ENCODE measurements around the gene ELMOD2. TPM values are rescaled to one million over a fixed set of nuclear protein-coding genes. Genes with fewer than 3 reads are reported as not detected.

ELMOD2 gene
- total and polyA plus RNA-seq, 2 of the 13 experiments (the other 11 are each of a cell fraction or from before 2014, with no cell fraction given), result 10.2 to 38.1 TPM

DNA sequence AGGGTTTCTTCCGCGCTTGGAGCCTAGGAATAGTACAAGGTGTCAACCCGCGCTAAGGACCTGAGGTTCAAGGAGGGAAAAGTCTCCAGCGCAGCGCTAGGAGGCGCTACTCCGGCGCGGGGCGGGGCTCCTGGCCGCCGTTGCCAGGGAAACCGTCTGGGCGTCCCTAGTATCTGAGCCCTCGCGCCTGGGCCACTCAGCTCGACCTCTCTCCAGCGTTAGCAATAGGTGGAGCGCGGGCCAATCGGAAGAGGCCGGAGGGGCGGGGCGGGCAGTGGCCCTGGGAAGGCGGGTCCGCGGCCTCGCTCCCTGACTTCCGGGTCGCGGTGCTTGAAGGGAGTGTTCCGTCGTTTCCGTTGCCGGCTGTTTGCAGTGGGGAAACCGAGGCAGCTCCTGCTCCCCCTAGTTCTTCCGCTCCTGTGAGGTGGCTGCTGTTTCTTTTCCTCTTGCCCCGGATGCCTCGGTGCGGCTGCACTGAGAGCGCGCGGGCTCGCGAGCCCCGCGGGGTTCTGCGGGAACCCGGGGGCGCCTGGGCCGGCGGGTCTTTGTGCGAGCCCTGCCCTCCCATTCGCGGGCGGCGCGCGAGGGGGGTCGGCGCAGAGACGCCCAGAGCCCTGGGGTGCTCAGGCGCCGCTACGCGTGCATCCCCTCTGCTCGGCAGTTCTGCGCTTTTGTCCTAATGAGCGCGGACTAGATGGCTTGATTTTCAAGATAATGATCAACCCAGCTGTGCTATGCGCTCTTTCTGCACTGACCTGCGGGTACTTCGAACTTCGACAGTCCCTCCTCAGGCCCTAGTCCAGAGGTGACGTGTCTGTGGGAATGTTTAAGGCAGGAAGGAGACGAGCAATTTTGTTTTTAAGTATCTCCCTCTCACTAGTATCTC lies at the start of gene ELMOD2 (continued):
- TF ChIP-seq NFIC (IDR thresholded peaks at IDR 0.05; ENCODE audit: low read length), result no peak
- TF ChIP-seq FOXP1 (IDR thresholded peaks at IDR 0.05), result no peak
- no peak for TF ChIP-seq FOXP1 (CRISPR knock-in tag; IDR thresholded peaks at IDR 0.05)
- TF ChIP-seq ZNF333 (CRISPR knock-in tag; IDR thresholded peaks at IDR 0.05; ENCODE audit: borderline replicate concordance), result peak; percentile 29; the same call in 1 of the 2 replicates
- no peak for TF ChIP-seq ZNF562 (CRISPR knock-in tag; IDR thresholded peaks at IDR 0.05; ENCODE audit: borderline replicate concordance)
- TF ChIP-seq ZNF572 (CRISPR knock-in tag; IDR thresholded peaks at IDR 0.05), result no peak
- TF ChIP-seq, protein P1, sequence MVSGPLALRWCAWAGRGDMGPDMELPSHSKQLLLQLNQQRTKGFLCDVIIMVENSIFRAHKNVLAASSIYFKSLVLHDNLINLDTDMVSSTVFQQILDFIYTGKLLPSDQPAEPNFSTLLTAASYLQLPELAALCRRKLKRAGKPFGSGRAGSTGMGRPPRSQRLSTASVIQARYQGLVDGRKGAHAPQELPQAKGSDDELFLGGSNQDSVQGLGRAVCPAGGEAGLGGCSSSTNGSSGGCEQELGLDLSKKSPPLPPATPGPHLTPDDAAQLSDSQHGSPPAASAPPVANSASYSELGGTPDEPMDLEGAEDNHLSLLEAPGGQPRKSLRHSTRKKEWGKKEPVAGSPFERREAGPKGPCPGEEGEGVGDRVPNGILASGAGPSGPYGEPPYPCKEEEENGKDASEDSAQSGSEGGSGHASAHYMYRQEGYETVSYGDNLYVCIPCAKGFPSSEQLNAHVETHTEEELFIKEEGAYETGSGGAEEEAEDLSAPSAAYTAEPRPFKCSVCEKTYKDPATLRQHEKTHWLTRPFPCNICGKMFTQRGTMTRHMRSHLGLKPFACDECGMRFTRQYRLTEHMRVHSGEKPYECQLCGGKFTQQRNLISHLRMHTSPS (CRISPR knock-in tag; IDR thresholded peaks at IDR 0.05; ENCODE audit: low read depth), result 0 out of 2 replicates have a peak, but pooled peaks have one; percentile 48
- peak; percentile 89 for TF ChIP-seq ZNF274 (CRISPR knock-in tag; IDR thresholded peaks at IDR 0.05)
- no peak; the same call in 1 of the 2 replicates for TF ChIP-seq TGIF2 (CRISPR knock-in tag; IDR thresholded peaks at IDR 0.05)
- no peak; the same call in none of the 2 replicates for TF ChIP-seq IRF2 (CRISPR knock-in tag; IDR thresholded peaks at IDR 0.05)
- no peak for TF ChIP-seq ZNF558 (CRISPR knock-in tag; IDR thresholded peaks at IDR 0.05; ENCODE audit: borderline replicate concordance)
- peak; percentile 85 for TF ChIP-seq NFYB (CRISPR knock-in tag; IDR thresholded peaks at IDR 0.05)
- TF ChIP-seq ZNF180 (CRISPR knock-in tag; IDR thresholded peaks at IDR 0.05; ENCODE audit: borderline replicate concordance, low read depth), result no peak
- TF ChIP-seq RCOR2 (CRISPR knock-in tag; IDR thresholded peaks at IDR 0.05), result no peak
- peak; percentile 24; the same call in 1 of the 2 replicates for TF ChIP-seq CREM (IDR thresholded peaks at IDR 0.05)
- no peak for TF ChIP-seq CREM (CRISPR knock-in tag; IDR thresholded peaks at IDR 0.05)
- TF ChIP-seq ZNF782 (CRISPR knock-in tag; IDR thresholded peaks at IDR 0.05; ENCODE audit: borderline replicate concordance), result peak; percentile 70; the same call in 1 of the 2 replicates
- peak; percentile 81 for TF ChIP-seq ZNF777 (CRISPR knock-in tag; IDR thresholded peaks at IDR 0.05)
- TF ChIP-seq MLLT10 (CRISPR knock-in tag; IDR thresholded peaks at IDR 0.05), result no peak
- TF ChIP-seq HNRNPH1 (optimal IDR thresholded peaks at IDR 0.05; ENCODE audit: low read depth, low read length), result no peak
- no peak for TF ChIP-seq ZNF646 (CRISPR knock-in tag; IDR thresholded peaks at IDR 0.05)
- peak; percentile 86 for TF ChIP-seq PHF20 (CRISPR knock-in tag; IDR thresholded peaks at IDR 0.05)
- no peak for TF ChIP-seq ATAD3A (CRISPR knock-in tag; IDR thresholded peaks at IDR 0.05)
- peak; percentile 58 for TF ChIP-seq YY1 (IDR thresholded peaks at IDR 0.05; ENCODE audit: insufficient read depth, insufficient replicate concordance, low read depth, low read length)
